GM18873 (cell line): ENCODE results near the gene SLAMF1.
"Not testable (repeated sequence)": the region's sequence is repeated elsewhere in the genome, so short reads cannot be mapped to it uniquely, and the experiment has no call there.

ENCODE experiments used
- ATAC-seq: cut with Tn5 transposase; IDR thresholded peaks from one replicate; pipeline ENCODE4 v1.9.1; 2021; ENCODE audit warnings: mild to moderate bottlenecking, moderate library complexity, moderate number of reproducible peaks; ENCODE audit not compliant: unreplicated experiment, low FRiP score

SLAMF1 gene

DNA sequence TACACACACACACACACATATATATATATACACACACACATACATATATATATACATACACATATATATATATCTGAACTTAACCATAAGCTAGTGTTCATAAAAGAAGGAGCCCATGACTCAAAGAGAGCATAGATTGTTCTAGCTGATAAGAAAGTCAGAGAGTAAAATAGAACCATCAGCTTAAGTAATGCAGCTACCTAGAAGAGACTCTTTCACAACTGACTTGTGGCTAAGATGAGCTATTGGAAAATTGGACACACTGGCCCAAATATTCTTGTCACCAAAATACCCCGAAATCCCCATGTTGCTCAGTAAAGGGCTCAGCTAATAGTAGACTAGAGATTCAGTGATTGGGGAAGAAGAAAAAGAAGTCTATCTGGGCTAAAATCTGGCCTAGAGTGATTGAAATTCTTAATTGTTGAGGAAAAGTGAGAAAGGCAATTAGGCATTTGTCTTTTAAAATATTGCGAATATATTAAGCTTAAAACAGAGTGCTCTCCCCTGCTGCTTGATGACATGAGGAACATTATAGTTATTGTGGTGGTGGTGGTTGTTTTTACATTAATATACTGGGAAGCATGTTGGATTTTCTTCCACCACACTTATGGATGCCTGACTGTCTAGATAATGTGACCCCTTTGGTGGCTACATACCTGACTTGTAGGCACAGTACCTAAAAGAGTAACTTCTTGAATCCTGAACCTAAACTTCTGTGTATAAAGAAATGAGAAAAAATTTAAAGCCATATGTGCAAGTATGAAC, 6.3 kb downstream of the SLAMF1 start:
- no peak for ATAC-seq

DNA sequence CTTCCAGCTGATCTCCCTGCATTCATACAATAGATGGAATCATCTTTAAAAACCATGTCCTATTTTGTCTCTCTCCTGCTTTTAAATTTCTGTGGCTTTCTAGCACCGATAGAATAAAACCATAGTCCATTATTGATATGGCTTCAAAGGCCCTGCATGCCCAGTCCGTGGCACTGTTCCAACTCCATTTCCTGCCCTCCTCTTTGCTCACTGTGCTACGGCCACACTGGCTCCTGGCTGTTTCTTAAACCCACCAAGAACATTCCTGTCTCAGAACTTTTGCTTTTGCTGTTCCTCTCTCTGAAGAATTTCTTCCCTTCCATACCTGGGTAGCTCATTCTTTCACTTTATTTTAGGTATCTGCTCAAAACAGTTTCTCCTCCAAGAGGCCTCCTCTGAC, 7.2 kb downstream of the SLAMF1 start:
- no peak for ATAC-seq

DNA sequence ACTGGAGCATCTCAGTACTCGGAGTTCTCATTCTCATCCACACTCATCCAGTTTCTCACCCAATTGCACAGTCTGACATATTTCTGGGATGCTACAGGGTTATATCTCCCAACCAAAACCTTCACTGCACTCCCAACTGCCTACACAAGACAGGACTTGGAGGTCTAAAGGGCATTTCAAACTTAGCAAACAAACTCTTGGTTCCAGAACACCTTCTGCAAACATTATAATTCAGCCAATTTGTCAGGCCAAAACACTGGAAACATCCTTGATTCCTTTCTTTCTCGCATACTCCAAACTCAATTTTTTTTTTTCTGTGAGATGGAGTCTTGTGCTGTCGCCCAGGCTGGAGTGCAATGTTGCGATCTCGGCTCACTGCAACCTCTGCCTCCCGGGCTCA, 7.9 kb downstream of the SLAMF1 start:
- no peak for ATAC-seq

DNA sequence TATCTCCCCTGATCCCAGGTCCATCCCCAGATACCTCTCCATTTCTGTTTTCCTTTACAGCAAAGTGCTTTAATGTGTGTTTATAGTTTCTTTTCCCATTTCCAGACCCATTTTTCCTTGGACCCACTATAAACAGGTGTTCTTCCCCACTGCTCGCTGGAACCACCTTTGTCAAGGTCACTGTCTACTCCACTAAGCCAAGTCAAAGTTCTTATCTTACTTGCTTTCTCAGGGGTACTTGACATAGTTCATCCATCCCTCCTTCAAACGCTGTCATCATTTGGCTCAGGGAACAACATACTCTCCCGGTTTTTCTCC, 8.3 kb downstream of the SLAMF1 start:
- ATAC-seq, result no peak

DNA sequence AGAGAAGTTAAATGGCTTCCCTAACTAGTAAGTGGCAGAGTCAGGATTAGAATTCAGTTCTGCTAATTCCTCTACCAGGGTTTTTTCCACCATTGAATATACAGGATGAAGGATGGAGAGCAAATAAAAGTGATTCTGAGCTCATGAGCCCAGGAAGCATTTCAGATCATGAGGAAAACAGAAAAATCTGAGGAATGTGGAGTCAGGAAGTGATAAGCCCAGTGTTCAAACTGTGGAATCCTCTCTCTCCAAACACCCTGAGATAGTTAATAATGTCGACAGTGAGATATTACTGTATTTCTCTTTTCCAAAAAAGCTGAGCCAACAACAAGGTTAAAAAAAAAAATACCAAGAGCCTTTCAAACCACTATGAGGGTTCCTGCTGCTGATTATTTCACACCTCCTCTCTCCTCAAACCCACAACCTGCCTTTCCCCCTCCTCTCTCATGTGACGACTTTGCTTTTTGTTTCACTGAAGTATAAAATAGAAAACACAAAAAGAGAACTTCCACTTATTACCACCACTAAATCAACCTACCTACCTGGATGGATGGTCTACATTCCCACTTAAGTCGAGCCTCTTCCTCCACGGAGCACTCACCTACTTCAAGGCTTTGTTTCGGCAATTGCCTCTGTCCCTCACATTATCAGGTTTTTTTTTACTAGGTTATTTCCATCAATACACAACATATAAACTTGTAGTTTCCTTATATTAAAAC, 8.9 kb downstream of the SLAMF1 start:
- no peak for ATAC-seq

DNA sequence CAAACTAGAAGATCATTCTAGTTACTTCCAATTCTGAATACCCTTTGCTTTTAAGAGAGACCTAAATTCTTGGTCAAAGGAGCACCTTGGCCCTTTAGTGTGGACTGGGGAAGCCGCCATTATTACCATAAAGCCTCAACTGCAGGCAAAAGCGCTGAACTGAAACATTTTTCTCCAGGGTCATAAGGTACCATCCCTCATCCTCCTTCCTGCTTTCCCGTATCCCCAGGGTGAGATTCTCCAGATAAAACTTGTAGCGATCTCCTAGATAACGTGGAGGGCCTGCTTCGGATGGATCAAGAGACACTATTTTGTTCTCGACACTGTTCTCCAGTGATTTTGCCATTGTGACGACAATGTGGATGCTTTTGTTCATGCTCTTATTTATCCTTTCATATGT, 9.8 kb downstream of the SLAMF1 start:
- ATAC-seq, result no peak

DNA sequence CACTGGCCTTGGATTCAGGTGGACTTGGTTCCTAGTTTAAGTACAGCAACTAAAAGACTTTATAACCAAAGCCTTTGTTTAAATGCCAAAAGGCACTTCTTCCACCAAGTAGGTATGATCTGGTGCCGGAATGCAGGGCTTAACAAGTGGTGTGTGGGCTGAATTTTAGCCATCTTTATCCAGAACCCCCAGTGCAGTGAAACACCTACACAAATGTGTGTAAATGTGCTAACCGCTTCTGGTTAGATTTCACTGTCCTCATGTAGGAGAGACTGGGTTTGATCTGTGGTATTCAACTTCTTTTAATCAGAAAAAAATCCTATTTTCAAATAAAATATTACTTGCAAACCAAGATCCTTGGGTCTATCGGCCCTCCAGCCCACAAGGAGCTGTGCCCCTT, 10.3 kb downstream of the SLAMF1 start:
- ATAC-seq, result no peak

DNA sequence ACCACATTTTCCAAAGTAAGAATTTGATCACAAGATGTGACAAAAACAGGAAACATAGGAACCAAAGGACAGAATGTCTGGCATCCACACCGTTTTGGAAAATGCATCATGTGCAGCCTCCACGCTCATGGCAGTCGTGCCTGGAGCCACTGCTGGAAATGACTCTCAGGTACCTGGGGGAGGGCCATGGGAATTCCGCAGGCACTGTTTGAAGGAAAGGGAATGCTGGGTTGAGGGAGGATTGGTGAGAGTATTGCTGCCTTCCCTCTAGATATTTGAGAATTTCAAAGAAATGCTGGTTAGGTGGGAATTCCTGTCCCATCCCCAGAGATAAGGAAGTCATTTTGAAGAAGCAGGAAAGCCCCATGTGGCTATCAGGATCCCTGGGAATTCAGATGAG, 10.8 kb downstream of the SLAMF1 start:
- no peak for ATAC-seq

DNA sequence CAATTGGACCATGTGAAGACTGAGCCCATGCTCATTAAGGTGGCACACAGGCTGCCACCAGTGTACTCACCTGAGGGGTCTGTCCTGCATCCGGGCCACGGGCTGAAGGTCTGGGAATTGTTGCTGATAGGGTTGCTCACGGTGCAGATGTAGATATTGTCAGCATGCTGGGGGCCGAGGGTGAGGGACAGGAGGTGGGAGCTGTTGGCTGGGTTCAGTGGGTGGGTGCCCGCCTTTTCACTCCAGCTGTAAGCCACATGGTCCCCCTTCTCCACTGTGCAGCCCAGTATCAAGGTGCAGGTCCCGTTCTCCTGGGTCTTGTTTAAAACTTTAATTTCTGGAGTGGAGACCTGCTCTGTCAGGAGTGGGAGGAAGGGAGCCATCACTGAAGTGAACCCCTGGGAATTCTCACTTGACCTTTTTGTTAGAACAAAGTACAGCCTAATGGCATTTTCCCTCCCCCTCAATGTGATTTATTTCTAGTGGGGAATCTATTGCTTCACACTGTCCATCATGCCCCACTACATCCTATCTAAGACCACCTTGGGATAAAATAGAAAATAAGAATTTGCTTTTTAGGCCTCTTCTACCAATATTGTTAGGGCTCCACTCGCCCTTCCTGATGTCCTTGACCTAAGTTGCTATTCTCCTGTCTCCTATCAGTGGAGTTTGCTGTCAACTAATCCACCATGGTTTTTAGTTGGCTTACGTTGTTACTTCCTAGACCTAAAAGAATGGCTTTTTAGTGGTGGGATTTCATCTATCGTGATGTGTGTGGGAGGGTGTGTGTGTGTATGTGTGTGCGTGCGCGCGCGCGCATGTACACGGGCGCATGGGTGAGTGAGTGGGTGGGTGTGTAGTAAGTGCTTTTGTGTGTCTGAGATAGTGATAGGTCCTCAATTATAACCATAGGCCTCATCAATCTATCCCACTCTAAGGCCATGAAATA, 12.0 kb downstream of the SLAMF1 start:
- ATAC-seq, result no peak

- no peak for ATAC-seq
These were observed 13.4 kb downstream of the SLAMF1 start for GRCh38 chr1:160633330-160633903.

GRCh38 chr1:160631983-160632625, 14.7 kb downstream of the SLAMF1 start:
- no peak for ATAC-seq

- no peak for ATAC-seq
These were observed 16.1 kb downstream of the SLAMF1 start for GRCh38 chr1:160630523-160631451.

DNA sequence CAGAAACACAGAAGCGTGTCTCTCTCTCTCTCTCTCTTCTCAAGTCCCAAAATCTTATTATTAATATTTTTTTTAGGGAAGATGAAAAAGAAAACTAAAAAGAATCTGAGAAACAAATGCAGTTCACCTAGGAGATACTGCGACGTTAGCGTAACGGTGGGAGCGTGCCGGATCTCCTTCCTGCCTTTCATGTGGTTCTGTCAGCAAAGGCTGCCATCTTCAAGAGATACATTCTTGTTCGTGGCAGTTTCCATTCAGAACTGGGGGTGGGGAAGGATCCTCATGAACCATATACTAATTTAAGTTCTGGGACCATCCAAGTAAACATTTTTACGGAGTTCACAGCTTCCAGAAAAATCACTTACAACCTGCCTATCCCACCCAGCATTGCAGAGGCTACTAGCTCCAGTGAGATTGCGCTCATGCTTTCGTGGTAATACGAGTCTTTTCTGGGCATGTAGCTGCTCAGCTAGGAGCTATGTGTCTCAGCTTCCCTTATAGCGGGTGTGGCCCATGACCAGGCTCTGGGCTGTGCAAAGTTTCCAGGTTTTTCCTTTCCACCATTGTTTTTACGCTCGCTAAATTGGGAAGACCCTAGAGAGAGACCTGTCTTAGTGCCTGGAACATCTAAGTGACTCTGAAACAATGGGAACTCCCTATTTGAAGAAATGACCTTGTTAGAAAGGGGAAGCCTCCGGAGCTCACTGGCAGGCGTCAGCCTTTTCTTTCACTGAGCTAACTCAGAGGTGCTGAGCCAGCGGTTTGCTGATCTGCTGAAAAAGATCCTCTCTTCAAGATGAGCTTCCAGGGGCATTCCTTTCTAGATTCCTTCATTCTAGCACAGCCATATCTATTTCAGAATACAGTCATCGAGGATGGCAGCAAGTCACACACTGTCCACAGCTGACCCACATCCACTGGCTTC, 17.3 kb downstream of the SLAMF1 start:
- no peak for ATAC-seq

DNA sequence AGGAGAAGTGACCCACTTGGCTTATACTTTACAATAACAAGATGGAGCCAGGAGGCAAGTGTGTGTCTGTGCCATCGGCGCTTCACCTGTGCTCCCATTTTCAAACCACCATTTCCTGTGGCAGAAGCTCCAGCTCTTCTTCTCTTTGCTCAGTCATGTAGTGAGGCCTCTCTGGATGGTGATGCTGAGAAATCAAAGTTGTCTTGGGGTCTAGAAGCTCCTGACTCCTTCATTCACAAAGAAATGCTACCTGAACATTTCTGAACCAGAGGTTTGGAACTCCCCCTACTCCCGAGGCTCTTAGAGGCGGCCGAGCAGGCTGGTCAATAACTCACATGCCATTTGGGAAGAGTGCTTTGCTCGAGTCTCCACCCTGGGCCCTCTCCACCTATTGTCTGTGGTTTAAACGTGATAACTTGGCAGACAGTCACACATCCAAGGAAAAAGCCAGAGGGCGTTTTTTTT, 18.0 kb downstream of the SLAMF1 start:
- ATAC-seq, result no peak

GRCh38 chr1:160627677-160628289, 19.1 kb downstream of the SLAMF1 start:
- not testable (repeated sequence) for ATAC-seq

GRCh38 chr1:160626509-160627342, 20.1 kb downstream of the SLAMF1 start:
- no peak for ATAC-seq
